Kidney glomerular epithelial cell (primary cell): Measurements from ENCODE around the gene MDH2.
"Not testable (repeated sequence)": the region's sequence is repeated elsewhere in the genome, so short reads cannot be mapped to it uniquely, and the experiment has no call there.

ENCODE experiments used
- DNase-seq: peaks from one replicate; lab custom pipeline; 2025; lab: John Stamatoyannopoulos, UW

The MDH2 gene

GRCh38 chr7:76072243-76073148 lies 24.6 kb downstream of the MDH2 start:
- DNase-seq, result no peak

- no peak for DNase-seq
Measured at GRCh38 chr7:76073335-76073990, 25.6 kb downstream of the MDH2 start.

GRCh38 chr7:76074306-76074971 lies 26.5 kb downstream of the MDH2 start:
- no peak for DNase-seq

- no peak for DNase-seq
Measured at GRCh38 chr7:76074972-76075370, 27.1 kb downstream of the MDH2 start.

GRCh38 chr7:76076995-76077394 lies 29.1 kb downstream of the MDH2 start:
- no peak for DNase-seq

- no peak for DNase-seq
Measured at GRCh38 chr7:76077435-76077834, 29.5 kb downstream of the MDH2 start.

GRCh38 chr7:76080204-76080603 lies 32.3 kb downstream of the MDH2 start:
- no peak for DNase-seq

- DNase-seq, result not testable (repeated sequence)
Measured at GRCh38 chr7:76084115-76084514, 36.2 kb downstream of the MDH2 start.

GRCh38 chr7:76086070-76086469 lies 38.2 kb downstream of the MDH2 start:
- no peak for DNase-seq

GRCh38 chr7:76087362-76087791 lies 39.5 kb downstream of the MDH2 start:
- DNase-seq, result peak; percentile 66

GRCh38 chr7:76089865-76090475 lies 42.1 kb downstream of the MDH2 start:
- no peak for DNase-seq

GRCh38 chr7:76091506-76091905 lies 43.6 kb downstream of the MDH2 start:
- DNase-seq, result no peak

- not testable (repeated sequence) for DNase-seq
Measured at GRCh38 chr7:76093531-76093930, 45.6 kb downstream of the MDH2 start.

GRCh38 chr7:76094326-76094725 lies 46.4 kb downstream of the MDH2 start:
- not testable (repeated sequence) for DNase-seq

- no peak for DNase-seq
Measured at GRCh38 chr7:76095908-76096307, 48.0 kb downstream of the MDH2 start.

GRCh38 chr7:76101693-76102437 lies 54.0 kb downstream of the MDH2 start:
- DNase-seq, result peak; percentile 19

- not testable (repeated sequence) for DNase-seq
Measured at GRCh38 chr7:76103788-76104187, 55.9 kb downstream of the MDH2 start.

GRCh38 chr7:76106130-76106529 lies 58.2 kb downstream of the MDH2 start:
- DNase-seq, result not testable (repeated sequence)

- no peak for DNase-seq
Measured at GRCh38 chr7:76106893-76107292, 59.0 kb downstream of the MDH2 start.

- peak; percentile 64 for DNase-seq
Measured at GRCh38 chr7:76108540-76109233, 60.8 kb downstream of the MDH2 start.
